ENCODE results near the gene CYP46A1.

CYP46A1 gene

GRCh38 chr14:99689266-99690236 is 5.5 kb downstream of the CYP46A1 start:
- DNase-seq (ENCODE audit: low read depth) = no peak

- DNase-seq (ENCODE audit: low read depth) = no peak
These were observed 6.5 kb downstream of the CYP46A1 start for GRCh38 chr14:99690636-99691035.

GRCh38 chr14:99691111-99691885 is 7.2 kb downstream of the CYP46A1 start:
- no peak for DNase-seq (ENCODE audit: low read depth)

- DNase-seq (ENCODE audit: low read depth) = no peak
These were observed 9.8 kb downstream of the CYP46A1 start for GRCh38 chr14:99693918-99694317.

GRCh38 chr14:99696929-99697328 is 12.8 kb downstream of the CYP46A1 start:
- DNase-seq (ENCODE audit: low read depth) = no peak

GRCh38 chr14:99698236-99698635 is 14.1 kb downstream of the CYP46A1 start:
- no peak for DNase-seq (ENCODE audit: low read depth)

- DNase-seq (ENCODE audit: low read depth) = no peak
These were observed 14.5 kb downstream of the CYP46A1 start for GRCh38 chr14:99698642-99699041.

GRCh38 chr14:99699085-99699760 is 15.1 kb downstream of the CYP46A1 start:
- DNase-seq (ENCODE audit: low read depth) = no peak

GRCh38 chr14:99699861-99700260 is 15.8 kb downstream of the CYP46A1 start:
- DNase-seq (ENCODE audit: low read depth) = no peak

- no peak for DNase-seq (ENCODE audit: low read depth)
These were observed 16.3 kb downstream of the CYP46A1 start for GRCh38 chr14:99700379-99700778.

- no peak for DNase-seq (ENCODE audit: low read depth)
These were observed 17.2 kb downstream of the CYP46A1 start for GRCh38 chr14:99701260-99701659.

GRCh38 chr14:99702115-99702514 is 18.0 kb downstream of the CYP46A1 start:
- no peak for DNase-seq (ENCODE audit: low read depth)

GRCh38 chr14:99703381-99703780 is 19.3 kb downstream of the CYP46A1 start:
- no peak for DNase-seq (ENCODE audit: low read depth)

- no peak for DNase-seq (ENCODE audit: low read depth)
These were observed 19.9 kb downstream of the CYP46A1 start for GRCh38 chr14:99704037-99704436.

GRCh38 chr14:99706107-99706900 is 22.2 kb downstream of the CYP46A1 start:
- DNase-seq (ENCODE audit: low read depth) = no peak

- DNase-seq (ENCODE audit: low read depth) = no peak
These were observed 23.3 kb downstream of the CYP46A1 start for GRCh38 chr14:99707420-99707819.

GRCh38 chr14:99707921-99708320 is 23.8 kb downstream of the CYP46A1 start:
- no peak for DNase-seq (ENCODE audit: low read depth)

- DNase-seq (ENCODE audit: low read depth) = no peak
These were observed 24.4 kb downstream of the CYP46A1 start for GRCh38 chr14:99708449-99708848.

GRCh38 chr14:99713972-99714371 is 29.9 kb downstream of the CYP46A1 start:
- DNase-seq (ENCODE audit: low read depth) = no peak

GRCh38 chr14:99715266-99716000 is 31.3 kb downstream of the CYP46A1 start:
- DNase-seq (ENCODE audit: low read depth) = no peak
